RPMI7951 (cell line): Measurements from ENCODE around the gene ASRGL1. TPM values are rescaled to one million over a fixed set of nuclear protein-coding genes. Genes with fewer than 3 reads are reported as not detected.
"Not testable (repeated sequence)": the region's sequence is repeated elsewhere in the genome, so short reads cannot be mapped to it uniquely, and the experiment has no call there.

ENCODE experiments used
- DNase-seq: peaks from one replicate; pipeline ENCODE4 v3.0.0-alpha.2; 2012; ENCODE audit warnings: low read depth
- total RNA-seq: library from RNA; depleted of rRNA; stranded (reverse); fragments of >200 nt; shearing (Covaris generic); gene quantifications from 2 replicates; pipeline ENCODE4 v1.2.3, GENCODE V29; 2014

Gene ASRGL1
- total RNA-seq, 1 experiment from 2014 or later: 1.9 TPM

DNA sequence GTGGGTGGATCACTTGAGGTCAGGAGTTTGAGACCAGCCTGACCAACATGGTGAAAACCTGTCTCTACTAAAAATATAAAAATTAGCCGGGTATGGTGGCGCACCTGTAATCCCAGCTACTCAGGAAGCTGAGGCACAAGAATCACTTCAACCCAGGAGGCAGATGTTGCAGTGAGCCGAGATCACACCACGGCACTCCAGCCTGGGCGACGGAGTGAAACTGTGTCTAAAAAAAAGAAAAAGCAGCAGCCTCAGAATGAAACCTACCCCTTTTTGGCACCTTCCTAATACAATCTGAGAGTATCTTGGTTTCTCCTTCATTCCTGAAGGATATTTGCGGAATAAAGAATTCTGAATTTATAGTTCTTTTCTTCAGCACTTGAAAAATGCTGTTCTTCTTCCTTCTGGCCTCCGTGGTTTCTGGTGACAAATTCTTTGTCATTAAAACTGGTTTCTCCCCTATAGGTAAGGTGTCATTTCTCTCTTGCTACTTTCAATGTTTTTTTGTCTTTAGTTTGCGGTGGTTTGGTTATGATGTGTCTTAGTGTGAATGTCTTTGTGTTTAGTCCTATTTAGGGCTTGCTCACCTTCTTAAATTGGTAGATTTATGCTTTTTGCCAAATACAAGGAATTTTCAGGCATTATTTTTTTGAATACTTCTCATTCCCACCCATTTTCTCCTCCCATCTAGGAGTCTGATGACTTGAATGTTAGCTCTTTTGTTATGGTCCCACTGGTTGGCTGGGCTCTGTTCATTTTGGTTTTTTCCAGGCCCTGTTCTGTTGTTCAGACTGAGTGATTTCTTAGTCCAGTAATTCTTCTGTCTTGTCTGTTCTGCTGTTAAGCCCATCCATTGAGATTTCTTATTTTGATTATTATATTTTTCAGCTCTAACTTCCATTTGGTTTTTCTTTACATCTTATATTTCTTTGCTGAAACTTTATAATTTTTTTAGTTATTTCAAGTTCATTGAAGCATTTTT lies 15.4 kb downstream of the ASRGL1 start:
- DNase-seq: no peak

- DNase-seq: no peak
These were observed 16.6 kb downstream of the ASRGL1 start for GRCh38 chr11:62353841-62354240.

- DNase-seq: no peak
These were observed 21.0 kb downstream of the ASRGL1 start for GRCh38 chr11:62358273-62358672.

DNA sequence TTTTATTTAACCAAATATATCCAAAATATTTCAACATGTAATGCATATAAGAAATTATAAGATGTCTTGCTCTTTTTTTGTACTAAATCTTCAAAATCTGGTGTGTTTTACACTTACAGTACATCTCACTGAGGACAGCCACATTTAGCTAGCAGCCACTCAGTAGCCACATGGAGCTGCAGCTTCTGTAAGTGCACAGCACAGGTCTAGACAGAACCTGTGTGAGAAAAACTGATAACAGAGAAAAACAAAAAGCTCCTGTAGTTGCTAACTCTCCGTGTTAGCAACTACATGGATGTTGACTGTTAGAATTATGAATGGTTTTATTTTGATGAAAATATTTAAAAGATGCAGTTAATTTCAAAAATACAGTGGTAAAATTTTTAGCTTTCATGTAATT lies 22.2 kb downstream of the ASRGL1 start:
- DNase-seq: no peak

DNA sequence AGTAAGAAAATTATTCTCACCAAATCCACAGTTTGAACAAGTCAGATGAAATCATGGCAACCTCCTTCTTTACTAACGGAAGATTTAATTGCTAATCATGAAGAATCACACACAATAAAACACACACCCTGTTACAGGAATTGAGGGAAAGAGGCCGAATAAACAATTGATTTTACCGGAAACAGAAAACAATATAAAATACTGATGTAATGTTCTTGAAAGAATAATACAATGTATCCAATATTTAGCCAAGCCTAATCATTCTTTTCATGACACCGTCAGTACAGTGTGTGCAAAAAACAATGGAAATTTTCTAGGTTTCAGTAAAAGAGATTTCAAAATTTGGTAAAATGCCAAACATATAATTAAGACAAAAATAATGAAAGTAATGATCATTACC lies 23.4 kb downstream of the ASRGL1 start:
- DNase-seq: no peak

GRCh38 chr11:62368861-62369477 lies 31.7 kb downstream of the ASRGL1 start:
- not testable (repeated sequence) for DNase-seq

- DNase-seq: no peak
These were observed 33.6 kb downstream of the ASRGL1 start for GRCh38 chr11:62370743-62371440.

- no peak for DNase-seq
These were observed 35.6 kb downstream of the ASRGL1 start for GRCh38 chr11:62372871-62373270.

DNA sequence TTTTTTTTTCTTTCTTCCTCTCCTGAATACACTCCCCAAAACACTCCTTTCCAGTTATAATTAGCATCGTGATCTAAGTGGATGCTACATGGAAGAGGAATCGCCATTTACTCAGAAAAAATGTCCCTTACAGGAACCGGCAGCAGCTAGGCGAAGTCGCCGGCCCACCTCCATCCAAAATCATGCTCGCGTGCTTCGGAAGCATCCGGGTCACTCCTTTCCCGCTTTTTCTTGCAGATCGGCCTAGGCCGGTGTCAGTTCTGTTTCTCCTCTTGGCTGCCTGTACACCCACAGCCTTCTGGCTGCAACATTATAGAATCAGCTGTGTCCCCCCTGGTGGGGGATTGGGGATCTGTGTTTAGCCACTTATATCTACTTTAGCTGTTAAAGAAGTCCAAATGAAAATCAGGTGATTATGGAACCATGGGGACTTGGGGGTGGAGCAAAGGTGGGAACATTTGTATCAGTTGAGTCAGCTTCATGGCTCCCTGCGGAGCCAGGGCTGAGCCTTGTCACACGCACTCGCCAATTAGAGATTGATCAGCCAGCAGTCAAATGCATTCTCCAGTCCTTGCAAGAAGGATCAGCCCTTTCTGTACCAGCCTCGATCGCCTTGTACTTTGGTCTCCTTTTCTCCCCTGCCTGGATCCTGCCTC lies 36.3 kb downstream of the ASRGL1 start:
- DNase-seq: no peak

GRCh38 chr11:62374801-62375200 lies 37.6 kb downstream of the ASRGL1 start:
- DNase-seq: no peak

DNA sequence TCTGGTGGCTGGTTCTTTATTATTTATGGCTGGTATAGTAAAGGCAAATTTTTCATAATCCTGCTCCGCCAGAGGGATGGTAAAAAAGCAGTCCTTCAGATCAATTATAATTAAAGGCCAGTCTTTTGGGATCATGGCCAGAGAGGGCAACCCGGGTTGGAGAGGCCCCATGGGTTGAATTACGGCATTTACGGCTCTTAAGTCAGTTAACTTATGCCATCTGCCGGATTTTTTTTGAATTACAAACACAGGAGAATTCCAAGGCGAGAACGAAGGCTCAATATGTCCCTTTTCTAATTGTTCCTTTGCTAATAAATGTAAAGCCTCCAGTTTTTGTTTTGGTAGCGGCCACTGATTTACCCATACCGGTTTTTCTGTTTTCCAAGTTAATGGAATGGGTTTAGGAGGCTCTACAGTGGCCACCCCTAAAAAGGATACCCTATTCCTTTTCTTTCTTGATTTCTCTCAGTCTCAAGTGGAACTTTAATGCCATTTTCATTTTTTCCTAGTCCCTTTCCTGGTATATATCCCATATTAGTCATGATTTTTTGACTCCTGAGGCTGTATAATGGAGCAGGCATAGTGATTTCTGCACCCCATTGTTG lies 41.3 kb downstream of the ASRGL1 start:
- DNase-seq: peak; percentile 57

- not testable (repeated sequence) for DNase-seq
These were observed 42.3 kb downstream of the ASRGL1 start for GRCh38 chr11:62379586-62379985.

DNA sequence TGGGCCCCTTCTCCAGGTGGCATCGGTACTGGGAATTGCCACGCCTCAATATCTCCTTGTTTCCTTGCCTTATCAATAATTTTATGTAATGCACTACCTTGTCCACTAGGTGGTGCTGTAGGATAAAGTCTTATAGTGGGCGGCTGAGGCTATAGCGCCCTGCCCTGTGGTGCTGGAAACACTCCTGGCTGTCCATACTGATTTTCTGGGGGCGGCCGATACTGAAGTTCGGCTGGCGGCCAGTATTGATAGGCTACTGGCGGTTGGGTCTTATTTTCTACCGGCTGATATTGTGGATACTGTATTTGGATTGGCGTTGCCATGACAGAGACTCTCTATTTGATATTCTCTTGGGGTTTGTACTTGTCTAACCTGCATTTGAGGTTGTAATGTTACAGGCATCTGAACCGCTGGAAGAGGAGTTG lies 43.6 kb downstream of the ASRGL1 start:
- DNase-seq: peak; percentile 69

DNA sequence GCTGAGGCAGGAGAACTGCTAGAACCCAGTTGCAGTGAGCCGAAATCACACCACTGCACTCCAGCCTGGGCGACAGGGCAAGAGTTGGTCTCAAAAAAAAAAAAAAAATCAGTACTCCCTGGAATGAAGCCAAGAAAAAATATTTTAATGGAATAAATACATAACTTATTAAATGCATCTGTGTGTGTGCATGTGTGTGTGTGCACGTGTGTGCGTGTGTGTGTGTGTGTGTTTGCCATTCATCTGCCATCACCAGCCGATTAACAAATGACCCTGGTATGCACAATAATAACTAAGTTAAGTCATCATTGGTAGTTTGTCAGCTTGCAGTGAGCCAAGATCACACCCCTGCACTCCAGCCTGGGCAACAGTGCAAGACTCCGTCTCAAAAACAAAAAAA lies 46.6 kb downstream of the ASRGL1 start:
- DNase-seq: no peak

DNA sequence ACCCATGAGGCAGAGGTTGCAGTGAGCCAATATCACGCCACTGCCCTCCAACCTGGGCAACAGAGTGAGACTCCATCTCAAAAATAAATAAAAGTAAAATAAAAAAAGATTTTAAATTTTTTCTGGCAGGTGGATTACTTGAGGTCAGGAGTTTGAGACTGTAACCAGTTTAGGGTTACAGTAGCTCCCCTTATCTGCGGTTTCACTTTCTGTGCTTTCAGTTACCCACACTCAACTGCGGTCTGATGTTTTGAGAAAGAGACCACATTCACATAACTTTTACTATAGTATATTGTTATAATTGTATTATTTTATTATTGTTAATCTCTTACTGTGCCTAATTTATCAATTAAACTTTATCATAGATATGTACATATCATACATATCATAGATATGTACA lies 48.8 kb downstream of the ASRGL1 start:
- DNase-seq: not testable (repeated sequence)

DNA sequence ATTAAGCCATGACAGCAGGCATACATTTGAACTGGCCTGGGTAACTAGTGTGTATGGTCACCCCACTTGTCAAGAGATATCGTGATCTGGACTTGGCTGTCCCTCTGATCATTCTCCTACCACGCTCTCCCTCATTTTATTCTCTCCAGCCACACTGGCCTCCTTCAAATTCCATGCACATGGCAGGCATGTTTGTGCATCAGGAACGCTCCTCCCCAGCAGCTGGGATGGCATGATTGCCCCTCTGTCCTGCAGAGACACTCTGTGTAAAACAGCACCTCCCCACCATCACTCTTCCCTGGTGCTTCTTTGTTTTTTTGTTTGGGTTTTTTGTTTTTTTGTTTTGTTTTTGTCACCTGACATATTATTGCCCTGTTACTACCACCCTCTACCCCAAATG lies 50.1 kb downstream of the ASRGL1 start:
- DNase-seq: no peak

GRCh38 chr11:62388999-62389398 lies 51.8 kb downstream of the ASRGL1 start:
- no peak for DNase-seq

DNA sequence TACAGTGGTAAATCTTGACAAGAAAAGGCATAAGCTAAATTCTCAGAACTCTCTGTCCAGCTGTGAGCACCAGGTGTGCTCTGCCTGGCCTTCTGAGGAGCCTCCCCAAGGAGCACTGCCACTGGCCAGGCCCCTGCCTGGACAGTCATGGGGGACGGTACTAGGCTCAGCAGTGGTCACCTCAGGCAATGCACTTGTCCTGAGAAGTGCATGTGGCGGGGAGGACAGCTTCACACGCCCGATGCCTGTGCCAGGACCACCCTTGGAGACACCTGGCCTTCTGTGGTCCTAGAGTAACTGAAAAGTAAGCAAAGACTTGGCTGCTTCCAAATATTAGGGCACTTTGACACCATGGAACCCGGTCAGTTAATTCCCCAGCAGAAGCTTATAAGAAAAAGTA lies 53.0 kb downstream of the ASRGL1 start:
- no peak for DNase-seq

DNA sequence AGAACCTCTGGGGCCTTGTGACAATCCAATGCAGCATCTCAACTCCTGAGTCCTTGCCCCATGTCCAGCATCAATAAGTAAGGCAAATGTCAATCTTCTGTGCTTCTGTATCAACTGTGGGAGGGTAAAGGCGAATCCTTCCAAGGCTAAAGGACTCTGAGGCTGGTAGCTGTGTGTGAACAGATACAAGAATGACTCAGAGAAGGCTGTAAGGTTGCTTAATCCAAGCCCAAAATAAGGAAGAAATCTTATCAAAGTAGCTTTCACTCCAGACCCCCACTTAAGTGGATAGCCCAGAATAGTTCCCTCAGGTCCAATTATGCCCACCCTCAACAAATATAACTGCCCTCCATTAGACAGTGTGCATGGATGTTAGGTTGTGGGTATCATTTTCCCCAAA lies 53.5 kb downstream of the ASRGL1 start:
- DNase-seq: no peak

- DNase-seq: no peak
These were observed 54.6 kb downstream of the ASRGL1 start for GRCh38 chr11:62391642-62392425.

GRCh38 chr11:62392506-62392905 lies 55.3 kb downstream of the ASRGL1 start:
- no peak for DNase-seq
